Activated naive CD8-positive, alpha-beta T cell treated with anti-CD3 and anti-CD28 coated beads, Interleukin-2, amount 10 ng/mL, durations not matched to agents 7 days and 5 days (primary cell): ENCODE measurements around the gene PLOD2. TPM values are rescaled to one million over a fixed set of nuclear protein-coding genes. Genes with fewer than 3 reads are reported as not detected.

Experiments
- ATAC-seq: fragments of 150-1000 bp; cut with Tn5 transposase; one replicate; pipeline ENCODE4 v1.10.0; 2021; ENCODE audit warnings: low read depth, moderate library complexity
- POLR2A ChIA-PET: fragments of 350-600 bp; sonication (Branson Sonifier 250); formaldehyde crosslinking; loops from one replicate; lab custom pipeline; 2021; ENCODE audit warnings: antibody characterized with exemption; lab: Charles Lee
- DNase-seq: peaks from one replicate; pipeline ENCODE4 v3.0.0; 2021
- H3K27ac Mint-ChIP-seq: one replicate; pipeline ENCODE4 v1.8.0; 2022; ENCODE audit warnings: mild to moderate bottlenecking, mixed read lengths
- H3K27me3 Mint-ChIP-seq: one replicate; pipeline ENCODE4 v1.8.0; 2022; ENCODE audit warnings: mild to moderate bottlenecking, moderate library complexity, mixed read lengths
- H3K36me3 Mint-ChIP-seq: one replicate; pipeline ENCODE4 v1.8.0; 2021; ENCODE audit warnings: mild to moderate bottlenecking, mixed read lengths
- H3K4me1 Mint-ChIP-seq: one replicate; pipeline ENCODE4 v1.8.0; 2021; ENCODE audit warnings: mixed read lengths
- H3K4me3 Mint-ChIP-seq: one replicate; pipeline ENCODE4 v1.8.0; 2022; ENCODE audit warnings: mild to moderate bottlenecking, moderate library complexity, mixed read lengths
- H3K9me3 Mint-ChIP-seq: one replicate; pipeline ENCODE4 v1.8.0; 2021; ENCODE audit warnings: mixed read lengths
- total RNA-seq, 2 experiments: library from RNA; stranded (reverse); gene quantifications; one replicate each; pipeline ENCODE4 v1.2.3, GENCODE V29; 2021

Gene PLOD2
- total RNA-seq, 2 experiments from 2014 or later, result 0.14 to 0.42 TPM

GRCh38 chr3:146162561-146162960 is 1.6 kb upstream of the PLOD2 start:
- H3K27me3 Mint-ChIP-seq, result peaks cover 54% of the 10 kb centered on the region

GRCh38 chr3:146161663-146162002 is 649 bp upstream of the PLOD2 start:
- Mint-ChIP-seq H3K36me3 (no peaks in the 10 kb centered on the region), H3K4me1 (peaks cover 7% of the 10 kb centered on the region), H3K4me3 (peak overlapping the region; percentile 64), H3K27me3 (peaks cover 55% of the 10 kb centered on the region), H3K27ac (no peak overlapping the region), H3K9me3 (no peaks in the 10 kb centered on the region)
- DNase-seq (no peak), ATAC-seq (no peak)
- POLR2A ChIA-PET, result no interaction called here

More at GRCh38 chr3:146162561-146162960, 1.6 kb upstream of the PLOD2 start:
- Mint-ChIP-seq H3K4me1 (peaks cover 7% of the 10 kb centered on the region), H3K27ac (no peak overlapping the region), H3K36me3 (no peaks in the 10 kb centered on the region), H3K9me3 (no peaks in the 10 kb centered on the region), H3K4me3 (peak overlapping the region; percentile 24)
- POLR2A ChIA-PET, result no interaction called here
- DNase-seq (no peak), ATAC-seq (no peak)

GRCh38 chr3:146160321-146160963 is 542 bp downstream of the PLOD2 start:
- H3K4me3 Mint-ChIP-seq, result peak overlapping the region; percentile 69
- H3K9me3 Mint-ChIP-seq, result no peaks in the 10 kb centered on the region
- peaks cover 7% of the 10 kb centered on the region for H3K4me1 Mint-ChIP-seq
- H3K27ac Mint-ChIP-seq, result no peak overlapping the region
- DNase-seq (peak; percentile 30), ATAC-seq (peak; percentile 52)
- no peaks in the 10 kb centered on the region for H3K36me3 Mint-ChIP-seq
- H3K27me3 Mint-ChIP-seq, result peaks cover 55% of the 10 kb centered on the region
- POLR2A ChIA-PET, result no interaction called here

GRCh38 chr3:146159616-146160320 is 1.2 kb downstream of the PLOD2 start:
- peaks cover 7% of the 10 kb centered on the region for H3K4me1 Mint-ChIP-seq
- no peak for ATAC-seq
- H3K27ac Mint-ChIP-seq, result no peak overlapping the region
- POLR2A ChIA-PET, result no interaction called here
- no peaks in the 10 kb centered on the region for H3K9me3 Mint-ChIP-seq
- no peak for DNase-seq
- peaks cover 55% of the 10 kb centered on the region for H3K27me3 Mint-ChIP-seq
- H3K4me3 Mint-ChIP-seq, result peak overlapping the region; percentile 69
- no peaks in the 10 kb centered on the region for H3K36me3 Mint-ChIP-seq

GRCh38 chr3:146159037-146159436 is 1.9 kb downstream of the PLOD2 start:
- Mint-ChIP-seq H3K9me3 (no peaks in the 10 kb centered on the region), H3K4me1 (peaks cover 7% of the 10 kb centered on the region), H3K27ac (no peak overlapping the region), H3K36me3 (no peaks in the 10 kb centered on the region), H3K4me3 (no peak overlapping the region), H3K27me3 (peaks cover 55% of the 10 kb centered on the region)
- ATAC-seq, result no peak
- POLR2A ChIA-PET, result no interaction called here
- no peak for DNase-seq

GRCh38 chr3:146157325-146158060 is 3.5 kb downstream of the PLOD2 start:
- no peaks in the 10 kb centered on the region for H3K36me3 Mint-ChIP-seq
- ATAC-seq (no peak), DNase-seq (no peak)
- POLR2A ChIA-PET, result no interaction called here
- H3K27ac Mint-ChIP-seq, result no peak overlapping the region
- H3K4me1 Mint-ChIP-seq, result peaks cover 7% of the 10 kb centered on the region
- H3K4me3 Mint-ChIP-seq, result no peak overlapping the region
- H3K27me3 Mint-ChIP-seq, result peaks cover 45% of the 10 kb centered on the region
- H3K9me3 Mint-ChIP-seq, result no peaks in the 10 kb centered on the region

GRCh38 chr3:146156666-146157314 is 4.2 kb downstream of the PLOD2 start:
- ATAC-seq (no peak), DNase-seq (no peak)
- Mint-ChIP-seq H3K27ac (no peak overlapping the region), H3K4me3 (no peak overlapping the region), H3K4me1 (peaks cover 7% of the 10 kb centered on the region), H3K36me3 (no peaks in the 10 kb centered on the region), H3K9me3 (no peaks in the 10 kb centered on the region), H3K27me3 (peaks cover 38% of the 10 kb centered on the region)
- POLR2A ChIA-PET, result no interaction called here

- Mint-ChIP-seq H3K27ac (no peak overlapping the region), H3K4me1 (peaks cover 4% of the 10 kb centered on the region), H3K36me3 (no peaks in the 10 kb centered on the region), H3K27me3 (peaks cover 32% of the 10 kb centered on the region), H3K4me3 (no peak overlapping the region), H3K9me3 (no peaks in the 10 kb centered on the region)
- no peak for ATAC-seq
- no peak for DNase-seq
- POLR2A ChIA-PET, result no interaction called here
Observed at GRCh38 chr3:146156095-146156494, 4.9 kb downstream of the PLOD2 start.

- H3K36me3 Mint-ChIP-seq, result no peaks in the 10 kb centered on the region
- H3K27ac Mint-ChIP-seq, result no peak overlapping the region
- no peak overlapping the region for H3K4me3 Mint-ChIP-seq
- no peaks in the 10 kb centered on the region for H3K4me1 Mint-ChIP-seq
- ATAC-seq, result no peak
- peaks cover 26% of the 10 kb centered on the region for H3K27me3 Mint-ChIP-seq
- H3K9me3 Mint-ChIP-seq, result no peaks in the 10 kb centered on the region
- DNase-seq, result no peak
- POLR2A ChIA-PET, result no interaction called here
Observed at GRCh38 chr3:146154995-146155394, 6.0 kb downstream of the PLOD2 start.

GRCh38 chr3:146154316-146154715 is 6.7 kb downstream of the PLOD2 start:
- Mint-ChIP-seq H3K27me3 (peaks cover 20% of the 10 kb centered on the region), H3K4me1 (no peaks in the 10 kb centered on the region), H3K36me3 (no peaks in the 10 kb centered on the region), H3K4me3 (no peak overlapping the region), H3K27ac (no peak overlapping the region), H3K9me3 (no peaks in the 10 kb centered on the region)
- POLR2A ChIA-PET, result no interaction called here
- DNase-seq (no peak), ATAC-seq (no peak)

- Mint-ChIP-seq H3K27me3 (peaks cover 11% of the 10 kb centered on the region), H3K4me3 (no peak overlapping the region), H3K9me3 (no peaks in the 10 kb centered on the region), H3K4me1 (no peaks in the 10 kb centered on the region), H3K27ac (no peak overlapping the region), H3K36me3 (no peaks in the 10 kb centered on the region)
- POLR2A ChIA-PET, result no interaction called here
- no peak for ATAC-seq
- no peak for DNase-seq
Observed at GRCh38 chr3:146153429-146153828, 7.6 kb downstream of the PLOD2 start.

- Mint-ChIP-seq H3K9me3 (no peaks in the 10 kb centered on the region), H3K36me3 (no peaks in the 10 kb centered on the region), H3K27me3 (peaks cover 7% of the 10 kb centered on the region), H3K27ac (no peak overlapping the region), H3K4me3 (no peak overlapping the region), H3K4me1 (no peaks in the 10 kb centered on the region)
- POLR2A ChIA-PET, result no interaction called here
- DNase-seq, result no peak
- ATAC-seq, result no peak
Observed at GRCh38 chr3:146152834-146153233, 8.2 kb downstream of the PLOD2 start.

- Mint-ChIP-seq H3K9me3 (no peaks in the 10 kb centered on the region), H3K27me3 (peaks cover 7% of the 10 kb centered on the region), H3K36me3 (no peaks in the 10 kb centered on the region), H3K4me3 (no peak overlapping the region), H3K4me1 (no peaks in the 10 kb centered on the region), H3K27ac (no peak overlapping the region)
- ATAC-seq (no peak), DNase-seq (no peak)
- POLR2A ChIA-PET, result no interaction called here
Observed at GRCh38 chr3:146148468-146148931, 12.5 kb downstream of the PLOD2 start.
